ENCODE data around the gene POLR2E.

Gene POLR2E

GRCh38 chr19:1090731-1091543, 4.2 kb downstream of the POLR2E start:
- peaks cover 79% of the 10 kb centered on the region for H3K36me3 Mint-ChIP-seq (ENCODE audit: insufficient read depth)
- DNase-seq, result no peak
- H3K27ac Mint-ChIP-seq, result peak overlapping the region in 1 of 2 donors; percentile 95
- no peak for ATAC-seq (replicated peaks)
- H3K27me3 Mint-ChIP-seq, result no peaks in the 10 kb centered on the region
- H3K4me3 Mint-ChIP-seq, result peak overlapping the region; percentile 18 to 38
- H3K4me1 Mint-ChIP-seq (ENCODE audit: low read depth in 2 of 2), result peaks cover 40 to 43% of the 10 kb centered on the region in 2 donors
- no peaks in the 10 kb centered on the region for H3K9me3 Mint-ChIP-seq

- H3K27ac Mint-ChIP-seq, result peak overlapping the region in 1 of 2 donors; percentile 95
Observed at GRCh38 chr19:1089891-1090290, 5.3 kb downstream of the POLR2E start.

DNA sequence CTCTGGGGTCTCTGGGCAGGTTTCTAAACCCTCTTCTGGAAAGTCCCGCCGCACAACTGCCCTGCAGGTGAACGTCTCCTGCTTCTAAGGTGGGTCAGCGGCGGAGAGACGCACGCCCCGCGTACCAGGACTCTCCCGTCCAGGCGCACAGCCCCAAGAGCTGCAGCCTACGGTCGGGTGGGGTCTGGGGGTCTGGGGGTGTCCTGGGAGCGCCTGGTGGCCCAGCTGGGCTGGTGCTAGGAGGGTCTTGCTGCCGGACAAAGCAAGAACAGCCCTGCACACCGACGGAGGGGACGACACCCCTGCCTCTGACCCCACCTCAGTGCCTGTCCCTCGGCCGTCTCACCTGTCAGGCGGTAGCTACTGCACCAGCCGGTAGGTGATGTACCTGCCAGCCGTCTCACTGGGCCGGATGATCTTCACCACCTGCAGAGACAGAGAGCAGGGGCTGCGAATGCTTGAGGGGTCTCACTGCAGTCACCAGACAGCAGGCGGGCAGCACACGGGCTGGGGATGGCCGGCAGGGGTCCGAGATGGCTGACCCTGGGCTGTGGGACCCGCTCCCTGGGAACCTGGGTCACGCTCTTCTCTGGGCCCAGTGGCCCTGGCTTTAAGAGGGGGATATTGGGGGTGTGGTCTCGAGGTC, 5.9 kb downstream of the POLR2E start:
- Mint-ChIP-seq H3K9me3 (no peaks in the 10 kb centered on the region), H3K4me3 (peak overlapping the region in 1 of 2 donors; percentile 14), H3K27me3 (no peaks in the 10 kb centered on the region), H3K27ac (peak overlapping the region in 1 of 2 donors; percentile 95), H3K4me1 (ENCODE audit: low read depth in 2 of 2) (peaks cover 38 to 39% of the 10 kb centered on the region in 2 donors), H3K36me3 (ENCODE audit: insufficient read depth) (peaks cover 90% of the 10 kb centered on the region)
- ATAC-seq (replicated peaks) (no peak), DNase-seq (no peak)

More at GRCh38 chr19:1089891-1090290, 5.3 kb downstream of the POLR2E start:
- peaks cover 84% of the 10 kb centered on the region for H3K36me3 Mint-ChIP-seq (ENCODE audit: insufficient read depth)
- no peaks in the 10 kb centered on the region for H3K9me3 Mint-ChIP-seq
- no peaks in the 10 kb centered on the region for H3K27me3 Mint-ChIP-seq
- no peak overlapping the region for H3K4me3 Mint-ChIP-seq
- H3K4me1 Mint-ChIP-seq (ENCODE audit: low read depth in 2 of 2), result peaks cover 42 to 43% of the 10 kb centered on the region in 2 donors
- peak; percentile 60 for ATAC-seq (replicated peaks)
- DNase-seq, result no peak

- Mint-ChIP-seq H3K4me3 (peak overlapping the region; percentile 47 to 61), H3K9me3 (no peaks in the 10 kb centered on the region), H3K27ac (peak overlapping the region; percentile 83 to 95), H3K36me3 (ENCODE audit: insufficient read depth) (peaks cover 98% of the 10 kb centered on the region), H3K27me3 (no peaks in the 10 kb centered on the region), H3K4me1 (ENCODE audit: low read depth in 2 of 2) (peaks cover 33 to 36% of the 10 kb centered on the region in 2 donors)
- peak; percentile 14 for ATAC-seq (replicated peaks)
- no peak for DNase-seq
Observed at GRCh38 chr19:1088416-1089010, 6.7 kb downstream of the POLR2E start.

DNA sequence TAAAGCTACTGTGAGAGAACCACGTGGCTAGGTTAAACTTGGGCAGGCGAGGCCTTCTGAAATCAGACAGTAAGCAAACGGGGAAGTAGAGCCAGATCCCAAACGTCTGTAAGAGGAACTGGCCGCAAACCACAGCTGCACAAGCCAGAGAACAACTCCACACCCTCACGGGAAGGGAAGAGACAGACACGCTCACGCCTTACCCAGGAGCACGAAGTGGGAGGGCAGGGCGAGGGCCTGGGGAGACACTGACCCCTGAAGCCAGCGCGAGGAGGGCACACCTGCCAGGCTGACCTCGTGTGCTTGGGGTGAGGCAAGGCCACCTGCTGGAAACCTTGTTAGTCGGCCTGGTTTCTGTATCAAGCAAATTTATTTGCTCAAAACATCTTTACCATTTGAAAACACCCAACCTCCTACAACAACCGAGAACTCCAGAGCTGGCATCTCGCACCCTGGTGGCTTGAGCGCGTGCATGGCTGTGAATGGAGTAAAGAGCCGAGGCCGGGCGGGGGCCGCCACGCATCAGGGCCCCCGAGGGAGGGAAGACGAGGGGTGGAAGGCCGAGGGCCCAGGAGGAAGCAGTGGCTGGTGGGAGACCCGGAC, 7.3 kb downstream of the POLR2E start:
- ATAC-seq (replicated peaks) (peak; percentile 39), DNase-seq (no peak)
- H3K4me1 Mint-ChIP-seq (ENCODE audit: low read depth in 2 of 2), result peaks cover 30 to 34% of the 10 kb centered on the region in 2 donors
- H3K27me3 Mint-ChIP-seq, result no peaks in the 10 kb centered on the region
- H3K27ac Mint-ChIP-seq, result peak overlapping the region; percentile 83 to 95
- H3K36me3 Mint-ChIP-seq (ENCODE audit: insufficient read depth), result peaks cover 98% of the 10 kb centered on the region
- no peaks in the 10 kb centered on the region for H3K9me3 Mint-ChIP-seq
- H3K4me3 Mint-ChIP-seq, result peak overlapping the region; percentile 47 to 61

GRCh38 chr19:1086613-1087012, 8.6 kb downstream of the POLR2E start:
- Mint-ChIP-seq H3K4me3 (peak overlapping the region in 1 of 2 donors; percentile 31), H3K27me3 (no peaks in the 10 kb centered on the region), H3K36me3 (ENCODE audit: insufficient read depth) (peaks cover 96% of the 10 kb centered on the region), H3K4me1 (ENCODE audit: low read depth in 2 of 2) (peaks cover 36 to 38% of the 10 kb centered on the region in 2 donors), H3K9me3 (no peaks in the 10 kb centered on the region), H3K27ac (peak overlapping the region in 1 of 2 donors; percentile 95)
- DNase-seq (no peak), ATAC-seq (replicated peaks) (no peak)

DNA sequence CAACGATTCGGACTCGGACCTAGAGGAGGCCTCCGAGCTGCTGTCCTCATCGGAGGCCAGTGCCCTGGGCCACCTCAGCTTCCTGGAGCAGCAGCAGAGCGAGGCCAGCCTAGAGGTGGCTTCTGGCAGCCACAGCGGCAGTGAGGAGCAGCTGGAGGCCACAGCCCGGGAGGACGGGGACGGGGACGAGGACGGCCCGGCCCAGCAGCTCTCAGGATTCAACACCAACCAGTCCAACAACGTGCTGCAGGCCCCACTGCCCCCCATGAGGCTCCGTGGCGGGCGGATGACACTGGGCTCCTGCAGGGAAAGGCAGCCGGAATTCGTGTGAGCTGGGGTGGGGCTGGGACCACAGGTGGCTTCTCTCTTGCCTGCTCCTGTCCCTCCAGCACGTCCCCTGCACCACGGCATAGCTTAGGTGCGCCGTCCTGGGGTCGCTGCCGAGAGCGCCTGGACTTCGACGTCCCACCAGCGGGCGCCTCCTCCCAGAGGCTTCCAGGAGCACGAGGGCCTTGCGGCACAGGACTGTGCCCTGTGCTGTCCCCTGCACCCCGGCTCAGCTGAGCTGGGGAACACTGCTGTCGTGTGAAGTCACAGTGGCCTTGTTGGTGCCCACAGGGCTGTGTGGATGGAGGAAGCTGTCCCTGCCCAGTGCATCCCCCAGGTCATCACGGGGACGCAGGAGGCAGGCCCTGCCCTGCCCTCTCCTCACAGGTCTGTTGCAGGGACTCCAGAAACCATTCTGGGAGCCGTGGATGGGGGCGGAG, 9.3 kb downstream of the POLR2E start:
- peaks cover 36 to 41% of the 10 kb centered on the region in 2 donors for H3K4me1 Mint-ChIP-seq (ENCODE audit: low read depth in 2 of 2)
- ATAC-seq (replicated peaks) (no peak), DNase-seq (no peak)
- no peaks in the 10 kb centered on the region for H3K9me3 Mint-ChIP-seq
- peak overlapping the region; percentile 93 to 95 for H3K27ac Mint-ChIP-seq
- H3K27me3 Mint-ChIP-seq, result no peaks in the 10 kb centered on the region
- H3K4me3 Mint-ChIP-seq, result peak overlapping the region; percentile 28 to 54
- peaks cover 98% of the 10 kb centered on the region for H3K36me3 Mint-ChIP-seq (ENCODE audit: insufficient read depth)

- H3K36me3 Mint-ChIP-seq (ENCODE audit: insufficient read depth), result peaks cover 98% of the 10 kb centered on the region
- ATAC-seq (replicated peaks) (no peak), DNase-seq (no peak)
- no peaks in the 10 kb centered on the region for H3K9me3 Mint-ChIP-seq
- peak overlapping the region; percentile 93 to 95 for H3K27ac Mint-ChIP-seq
- H3K27me3 Mint-ChIP-seq, result no peaks in the 10 kb centered on the region
- peak overlapping the region; percentile 28 to 54 for H3K4me3 Mint-ChIP-seq
- peaks cover 36 to 43% of the 10 kb centered on the region in 2 donors for H3K4me1 Mint-ChIP-seq (ENCODE audit: low read depth in 2 of 2)
Observed at GRCh38 chr19:1085053-1085658, 10.0 kb downstream of the POLR2E start.

- Mint-ChIP-seq H3K9me3 (no peaks in the 10 kb centered on the region), H3K27me3 (no peaks in the 10 kb centered on the region), H3K36me3 (ENCODE audit: insufficient read depth) (peaks cover 98% of the 10 kb centered on the region), H3K27ac (peak overlapping the region; percentile 93 to 95), H3K4me1 (ENCODE audit: low read depth in 2 of 2) (peaks cover 29 to 40% of the 10 kb centered on the region in 2 donors), H3K4me3 (peak overlapping the region in 1 of 2 donors; percentile 57)
- ATAC-seq (replicated peaks) (no peak), DNase-seq (peak in 1 of 3 experiments; percentile 17)
Observed at GRCh38 chr19:1084024-1084868, 10.9 kb downstream of the POLR2E start.

DNA sequence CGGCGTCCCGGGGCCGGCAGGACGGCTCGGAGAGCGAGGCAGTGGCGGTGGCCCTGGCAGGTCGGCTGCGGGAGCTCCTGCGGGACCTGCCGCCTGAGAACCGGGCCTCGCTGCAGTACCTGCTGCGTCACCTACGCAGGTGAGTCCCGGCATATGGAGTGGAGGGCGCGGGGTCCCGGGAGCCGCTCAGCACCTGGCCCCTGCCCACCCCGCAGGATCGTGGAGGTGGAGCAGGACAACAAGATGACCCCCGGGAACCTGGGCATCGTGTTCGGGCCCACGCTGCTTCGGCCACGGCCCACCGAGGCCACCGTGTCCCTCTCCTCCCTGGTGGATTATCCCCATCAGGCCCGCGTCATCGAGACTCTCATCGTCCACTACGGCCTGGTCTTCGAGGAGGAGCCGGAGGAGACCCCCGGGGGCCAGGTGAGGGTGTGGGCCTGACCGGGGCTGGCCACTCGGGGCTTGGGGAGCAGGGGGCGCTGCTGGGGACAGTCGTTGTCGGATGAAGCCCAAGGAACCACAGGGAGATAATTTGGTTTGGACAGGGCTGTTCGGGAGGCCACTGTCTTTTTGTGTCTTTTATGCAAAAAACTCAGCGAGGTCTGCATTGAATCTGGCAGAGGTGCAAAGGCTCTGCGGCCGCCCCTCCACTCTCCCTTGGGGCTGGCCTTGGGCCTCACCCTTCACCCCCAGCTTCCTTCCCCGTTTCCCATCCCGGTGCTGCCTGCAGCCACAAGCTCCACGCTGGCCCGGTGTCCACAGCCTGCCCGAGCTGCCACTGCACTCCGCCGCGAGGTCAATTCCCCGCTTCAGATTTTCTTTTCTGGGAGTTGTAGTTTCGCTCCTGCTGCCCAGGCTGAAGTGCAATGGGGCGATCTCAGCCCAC, 12.0 kb downstream of the POLR2E start:
- DNase-seq, result peak in 1 of 3 experiments; percentile 5
- ATAC-seq (replicated peaks), result no peak
- peak overlapping the region in 1 of 2 donors; percentile 57 for H3K4me3 Mint-ChIP-seq
- H3K4me1 Mint-ChIP-seq (ENCODE audit: low read depth in 2 of 2), result peaks cover 23 to 36% of the 10 kb centered on the region in 2 donors
- peaks cover 98% of the 10 kb centered on the region for H3K36me3 Mint-ChIP-seq (ENCODE audit: insufficient read depth)
- H3K9me3 Mint-ChIP-seq, result no peaks in the 10 kb centered on the region
- peak overlapping the region; percentile 31 to 95 for H3K27ac Mint-ChIP-seq
- H3K27me3 Mint-ChIP-seq, result no peaks in the 10 kb centered on the region
